Fibroblast of mammary gland (primary cell): ENCODE results near the gene TAF3.

Experiments
- DNase-seq: peaks from one replicate; pipeline ENCODE4 v3.0.0-alpha.2; 2010; ENCODE audit warnings: low read depth
- H3K4me3 ChIP-seq: 2 replicates; pipeline ENCODE4 v1.5.1; 2011; ENCODE audit warnings: low read depth, mild to moderate bottlenecking, low read length, moderate library complexity; ENCODE audit not compliant: control insufficient read depth
- CTCF ChIP-seq: conservative IDR thresholded peaks from 2 replicates; pipeline ENCODE4 v1.5.1; 2011; ENCODE audit warnings: low read depth, low read length, inconsistent platforms; ENCODE audit not compliant: control insufficient read depth, insufficient read depth

The TAF3 gene

GRCh38 chr10:8057636-8058273 lies 239.4 kb downstream of the TAF3 start:
- DNase-seq, result no peak
- no peak for TF ChIP-seq CTCF
- no peak overlapping the region for H3K4me3 ChIP-seq

DNA sequence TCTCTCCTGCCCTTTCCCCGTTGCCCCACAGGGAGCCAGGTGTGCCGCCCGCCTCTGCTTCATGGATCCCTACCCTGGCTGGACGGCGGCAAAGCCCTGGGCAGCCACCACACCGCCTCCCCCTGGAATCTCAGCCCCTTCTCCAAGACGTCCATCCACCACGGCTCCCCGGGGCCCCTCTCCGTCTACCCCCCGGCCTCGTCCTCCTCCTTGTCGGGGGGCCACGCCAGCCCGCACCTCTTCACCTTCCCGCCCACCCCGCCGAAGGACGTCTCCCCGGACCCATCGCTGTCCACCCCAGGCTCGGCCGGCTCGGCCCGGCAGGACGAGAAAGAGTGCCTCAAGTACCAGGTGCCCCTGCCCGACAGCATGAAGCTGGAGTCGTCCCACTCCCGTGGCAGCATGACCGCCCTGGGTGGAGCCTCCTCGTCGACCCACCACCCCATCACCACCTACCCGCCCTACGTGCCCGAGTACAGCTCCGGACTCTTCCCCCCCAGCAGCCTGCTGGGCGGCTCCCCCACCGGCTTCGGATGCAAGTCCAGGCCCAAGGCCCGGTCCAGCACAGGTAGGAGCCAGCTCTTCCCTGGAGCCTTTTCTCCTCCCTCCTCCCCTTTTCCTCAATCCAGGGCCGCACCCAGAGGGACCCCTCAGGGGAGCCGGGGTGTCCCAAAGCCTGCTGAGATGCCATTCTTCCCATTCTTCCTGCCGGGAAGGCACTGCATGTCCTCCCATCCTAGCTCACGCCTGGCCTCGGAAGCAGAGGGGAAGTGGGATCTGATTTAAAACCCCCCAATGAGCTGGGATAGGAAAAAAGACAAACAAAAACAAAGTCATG lies 240.2 kb downstream of the TAF3 start:
- no peak for TF ChIP-seq CTCF
- DNase-seq, result no peak
- H3K4me3 ChIP-seq, result no peak overlapping the region

DNA sequence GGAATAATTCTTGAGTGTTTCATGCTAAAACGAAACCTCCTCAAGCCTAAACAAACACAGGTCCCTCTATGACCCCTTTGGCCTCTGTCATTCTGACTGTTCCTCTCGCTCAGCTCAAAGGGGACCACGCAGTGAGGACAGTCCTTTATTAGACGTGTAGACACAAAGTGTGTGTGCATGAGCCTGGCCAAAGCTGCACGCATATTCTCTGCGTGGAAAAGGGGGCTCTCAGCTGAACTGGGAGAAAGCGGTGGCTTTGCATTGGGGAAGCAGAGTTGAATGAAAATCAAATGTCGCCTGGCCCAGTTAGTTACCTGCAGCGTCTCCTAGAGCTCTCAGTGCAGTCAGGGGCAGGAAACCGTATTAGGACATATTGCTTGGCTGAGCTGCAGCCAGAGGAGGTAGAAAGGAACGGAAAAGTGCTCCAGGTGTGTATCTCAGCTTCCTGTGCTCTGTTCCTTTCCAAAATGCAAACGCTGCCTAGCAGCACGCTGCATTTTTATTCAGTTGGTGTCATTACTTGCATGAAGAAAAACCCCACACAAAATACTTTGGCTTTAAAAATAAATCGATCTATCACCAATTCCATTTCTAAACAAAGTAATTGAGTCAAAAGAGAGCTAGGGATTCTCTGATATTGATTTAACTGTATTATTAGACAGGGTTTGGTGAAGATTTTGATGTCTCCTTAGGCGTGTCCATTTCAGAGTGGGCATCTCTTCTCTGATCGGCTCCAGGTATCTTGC lies 241.1 kb downstream of the TAF3 start:
- no peak overlapping the region for H3K4me3 ChIP-seq
- no peak for TF ChIP-seq CTCF
- DNase-seq, result no peak

- H3K4me3 ChIP-seq, result no peak overlapping the region
- no peak for TF ChIP-seq CTCF
- DNase-seq, result no peak
Observed at GRCh38 chr10:8060010-8060703, 241.9 kb downstream of the TAF3 start.

GRCh38 chr10:8060704-8061121 lies 242.4 kb downstream of the TAF3 start:
- H3K4me3 ChIP-seq, result no peak overlapping the region
- no peak for DNase-seq

More at GRCh38 chr10:8060704-8061121, 242.4 kb downstream of the TAF3 start:
- no peak for TF ChIP-seq CTCF
